ENCODE data around the gene TP53INP2. TPM values are rescaled to one million over a fixed set of nuclear protein-coding genes. Genes with fewer than 3 reads are reported as not detected.

Gene TP53INP2
- total RNA-seq, 4 donors from 2014 or later: 16.5 to 43.0 (median 34.4) TPM

GRCh38 chr20:34751453-34751852 is 47.3 kb downstream of the TP53INP2 start:
- peaks cover 0 to 77% (median 0%) of the 10 kb centered on the region in 3 donors for H3K36me3 ChIP-seq
- TF ChIP-seq CTCF (IDR thresholded peaks at IDR 0.05) (no peak), POLR2A (IDR thresholded peaks at IDR 0.05) (no peak)

GRCh38 chr20:34753706-34754461 is 49.7 kb downstream of the TP53INP2 start:
- Histone ChIP-seq H3K27me3 (no peaks in the 10 kb centered on the region), H3K36me3 (peaks cover 0 to 95% (median 0%) of the 10 kb centered on the region in 3 donors), H3K27ac (no peak overlapping the region), H3K4me3 (no peak overlapping the region), H3K9me3 (no peaks in the 10 kb centered on the region), H3K4me1 (no peaks in the 10 kb centered on the region)
- no peak for TF ChIP-seq POLR2A (IDR thresholded peaks at IDR 0.05)
- peak in 1 of 6 experiments; percentile 3 for TF ChIP-seq CTCF (IDR thresholded peaks at IDR 0.05)
- no peak for DNase-seq

More at GRCh38 chr20:34751453-34751852, 47.3 kb downstream of the TP53INP2 start:
- Histone ChIP-seq H3K27me3 (no peaks in the 10 kb centered on the region), H3K27ac (no peak overlapping the region), H3K4me1 (no peaks in the 10 kb centered on the region), H3K9me3 (no peaks in the 10 kb centered on the region), H3K4me3 (no peak overlapping the region)
- no peak for DNase-seq

- H3K4me1 ChIP-seq: no peaks in the 10 kb centered on the region
- H3K36me3 ChIP-seq: peaks cover 0 to 95% (median 0%) of the 10 kb centered on the region in 3 donors
- no peak overlapping the region for H3K4me3 ChIP-seq
- H3K27ac ChIP-seq: no peak overlapping the region
- TF ChIP-seq POLR2A (IDR thresholded peaks at IDR 0.05): no peak
- no peak for TF ChIP-seq CTCF (IDR thresholded peaks at IDR 0.05)
- no peaks in the 10 kb centered on the region for H3K27me3 ChIP-seq
- no peaks in the 10 kb centered on the region for H3K9me3 ChIP-seq
- DNase-seq: no peak
Measured at GRCh38 chr20:34754611-34755010, 50.5 kb downstream of the TP53INP2 start.

GRCh38 chr20:34755367-34755766 is 51.2 kb downstream of the TP53INP2 start:
- Histone ChIP-seq H3K36me3 (peaks cover 0 to 95% (median 0%) of the 10 kb centered on the region in 3 donors), H3K9me3 (no peaks in the 10 kb centered on the region)

DNA sequence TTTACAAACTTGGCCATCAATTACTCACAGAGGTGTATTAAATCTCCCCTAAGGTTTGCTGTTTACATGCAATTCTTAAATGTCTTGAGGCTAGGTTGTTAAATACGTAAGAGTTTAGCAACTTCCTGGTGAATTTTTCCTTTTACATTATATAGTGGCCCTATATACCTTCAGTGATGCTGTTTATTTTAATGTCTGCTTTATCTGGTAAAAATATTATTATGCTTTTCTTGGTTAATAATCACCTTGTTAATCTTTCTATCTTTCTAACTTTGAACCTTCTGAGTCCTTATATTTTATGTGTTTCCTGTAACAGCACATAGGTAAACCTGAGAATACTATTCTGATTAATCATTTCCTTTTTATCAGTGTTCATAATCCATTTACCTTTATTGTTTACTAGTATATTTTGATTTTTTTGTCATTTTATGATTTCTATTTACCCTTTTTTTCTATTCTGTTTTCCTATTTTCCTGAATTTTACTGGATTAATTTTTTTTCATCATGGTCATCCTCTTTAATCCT is 57.9 kb downstream of the TP53INP2 start:
- Histone ChIP-seq H3K27ac (peak overlapping the region in 1 of 4 donors; percentile 54), H3K9me3 (no peaks in the 10 kb centered on the region), H3K4me1 (no peaks in the 10 kb centered on the region), H3K36me3 (peaks cover 0 to 94% (median 0%) of the 10 kb centered on the region in 3 donors), H3K27me3 (no peaks in the 10 kb centered on the region), H3K4me3 (no peak overlapping the region)
- no peak for DNase-seq
- TF ChIP-seq CTCF (IDR thresholded peaks at IDR 0.05): no peak
- TF ChIP-seq POLR2A (IDR thresholded peaks at IDR 0.05): no peak

More at GRCh38 chr20:34755367-34755766, 51.2 kb downstream of the TP53INP2 start:
- no peak overlapping the region for H3K27ac ChIP-seq
- no peaks in the 10 kb centered on the region for H3K27me3 ChIP-seq
- H3K4me1 ChIP-seq: no peaks in the 10 kb centered on the region
- no peak for DNase-seq
- no peak for TF ChIP-seq CTCF (IDR thresholded peaks at IDR 0.05)
- no peak overlapping the region for H3K4me3 ChIP-seq

Small RNA genes within 50 kb of the gene (small RNA-seq; reads per million reads assigned to genes)
- gene AL118520.1: 0 reads per million in 2 donors

Other genes starting within 250 kb of the TP53INP2 start
- gene DYNLRB1, start 187.9 kb upstream of the TP53INP2 start, total RNA-seq: 100 to 1,000 TPM in 3 of 4 donors, 10 to 100 TPM in 1; 77.6 to 181 (median 135) TPM
- 10 to 100 TPM; 32.6 to 82.1 (median 68.6) TPM for gene MAP1LC3A, start 145.6 kb upstream of the TP53INP2 start, total RNA-seq
- 10 to 100 TPM in 3 of 4 donors, 1 to 10 TPM in 1; 6.6 to 29.5 (median 18.4) TPM for gene PIGU, start 27.3 kb upstream of the TP53INP2 start, total RNA-seq
- 10 to 100 TPM; 33.8 to 58.4 (median 49.5) TPM for gene NCOA6, start 121.3 kb downstream of the TP53INP2 start, total RNA-seq
- 10 to 100 TPM; 22.3 to 40.6 (median 31.8) TPM for gene GGT7, start 168.5 kb downstream of the TP53INP2 start, total RNA-seq
- gene ACSS2, start 172.3 kb downstream of the TP53INP2 start, total RNA-seq: 100 to 1,000 TPM; 158 to 473 (median 267) TPM